H9 (cell line): ENCODE measurements around the gene DPH6. TPM values are rescaled to one million over a fixed set of nuclear protein-coding genes. Genes with fewer than 3 reads are reported as not detected.

Source experiments
- DNase-seq: peaks from one replicate; pipeline ENCODE4 v3.0.0-alpha.2; 2017
- H2AFZ ChIP-seq: one replicate; pipeline ENCODE4 v1.6.1; 2013; ENCODE audit warnings: mild to moderate bottlenecking, low read length, control low read depth, moderate library complexity
- H2AK5ac ChIP-seq: 2 replicates; pipeline ENCODE4 v1.6.1; 2013; ENCODE audit warnings: low read length, control low read depth, mixed read lengths; ENCODE audit not compliant: insufficient read length
- H2BK120ac ChIP-seq: one replicate; pipeline ENCODE4 v1.6.1; 2013; ENCODE audit warnings: low read depth, mild to moderate bottlenecking, low read length, control low read depth, inconsistent platforms; ENCODE audit not compliant: poor library complexity, severe bottlenecking
- H2BK12ac ChIP-seq: 2 replicates; pipeline ENCODE4 v1.6.1; 2013; ENCODE audit warnings: low read length, control low read depth, mixed read lengths, low read depth; ENCODE audit not compliant: insufficient read length
- H2BK15ac ChIP-seq: 2 replicates; pipeline ENCODE4 v1.6.1; 2013; ENCODE audit warnings: low read depth, low read length, control low read depth
- H2BK20ac ChIP-seq: one replicate; pipeline ENCODE4 v1.6.1; 2013; ENCODE audit warnings: low read depth, mild to moderate bottlenecking, low read length, control low read depth, inconsistent platforms; ENCODE audit not compliant: poor library complexity, severe bottlenecking
- H2BK5ac ChIP-seq: 2 replicates; pipeline ENCODE4 v1.6.1; 2013; ENCODE audit warnings: low read length, control low read depth, mixed read lengths; ENCODE audit not compliant: insufficient read length
- H3K14ac ChIP-seq: 2 replicates; pipeline ENCODE4 v1.6.1; 2013; ENCODE audit warnings: low read length, control low read depth; ENCODE audit not compliant: insufficient read depth
- H3K18ac ChIP-seq: 2 replicates; pipeline ENCODE4 v1.6.1; 2013; ENCODE audit warnings: low read depth, mild to moderate bottlenecking, mixed read lengths, low read length, control low read depth; ENCODE audit not compliant: insufficient read length
- H3K23ac ChIP-seq: 2 replicates; pipeline ENCODE4 v1.6.1; 2013; ENCODE audit warnings: low read length, control low read depth, mixed read lengths, low read depth; ENCODE audit not compliant: insufficient read length
- H3K23me2 ChIP-seq: 2 replicates; pipeline ENCODE4 v1.6.1; 2013; ENCODE audit warnings: low read depth, mild to moderate bottlenecking, mixed read lengths, low read length, control low read depth; ENCODE audit not compliant: insufficient read length, poor library complexity, severe bottlenecking
- H3K27ac ChIP-seq: 2 replicates; pipeline ENCODE4 v1.5.1; 2013; ENCODE audit warnings: low read length, control low read depth, mixed read lengths, low read depth; ENCODE audit not compliant: insufficient read length
- H3K27me3 ChIP-seq: 2 replicates; pipeline ENCODE4 v1.6.1; 2013; ENCODE audit warnings: low read length, control low read depth, inconsistent platforms; ENCODE audit not compliant: insufficient read depth
- H3K4ac ChIP-seq: 2 replicates; pipeline ENCODE4 v1.6.1; 2013; ENCODE audit warnings: low read depth, mild to moderate bottlenecking, control low read depth, inconsistent platforms, low read length, moderate library complexity
- H3K4me1 ChIP-seq: 2 replicates; pipeline ENCODE4 v1.6.1; 2013; ENCODE audit warnings: low read length, control low read depth, inconsistent platforms; ENCODE audit not compliant: insufficient read depth
- H3K4me2 ChIP-seq: 2 replicates; pipeline ENCODE4 v1.6.1; 2013; ENCODE audit warnings: low read length, control low read depth, mixed read lengths; ENCODE audit not compliant: insufficient read length, insufficient read depth
- H3K56ac ChIP-seq: 2 replicates; pipeline ENCODE4 v1.6.1; 2013; ENCODE audit warnings: low read depth, mild to moderate bottlenecking, mixed read lengths, low read length, control low read depth; ENCODE audit not compliant: insufficient read length
- H3K79me1 ChIP-seq: 2 replicates; pipeline ENCODE4 v1.6.1; 2013; ENCODE audit warnings: low read depth, mild to moderate bottlenecking, moderate library complexity, low read length, control low read depth, inconsistent platforms; ENCODE audit not compliant: insufficient read depth, poor library complexity, severe bottlenecking
- H3K79me2 ChIP-seq: 2 replicates; pipeline ENCODE4 v1.6.1; 2013; ENCODE audit warnings: low read length, control low read depth, inconsistent platforms; ENCODE audit not compliant: insufficient read depth
- H3K9ac ChIP-seq: 2 replicates; pipeline ENCODE4 v1.6.1; 2013; ENCODE audit warnings: low read length, control low read depth, mixed read lengths; ENCODE audit not compliant: insufficient read length; ENCODE audit errors: extremely low read depth
- H3K9me3 ChIP-seq: one replicate; pipeline ENCODE4 v1.6.1; 2013; ENCODE audit warnings: low read depth, low read length, inconsistent platforms; ENCODE audit not compliant: control insufficient read depth
- H3T11ph ChIP-seq: one replicate; pipeline ENCODE4 v1.6.1; 2013; ENCODE audit warnings: mild to moderate bottlenecking, low read length, control low read depth, inconsistent platforms
- H4K20me1 ChIP-seq: one replicate; pipeline ENCODE4 v1.6.1; 2013; ENCODE audit not compliant: control insufficient read depth, insufficient read length, insufficient read depth
- H4K5ac ChIP-seq: 2 replicates; pipeline ENCODE4 v1.6.1; 2013; ENCODE audit warnings: low read depth, mild to moderate bottlenecking, mixed read lengths, low read length, control low read depth; ENCODE audit not compliant: insufficient read length
- H4K8ac ChIP-seq: replicated peaks from 2 replicates; pipeline ENCODE4 v1.6.1; 2013; ENCODE audit warnings: low read length, control low read depth, mixed read lengths, low read depth; ENCODE audit not compliant: insufficient read length
- H4K91ac ChIP-seq: 2 replicates; pipeline ENCODE4 v1.6.1; 2013; ENCODE audit warnings: low read depth, mild to moderate bottlenecking, moderate library complexity, mixed read lengths, low read length, control low read depth; ENCODE audit not compliant: insufficient read length
- H3K27ac Mint-ChIP-seq, 3 experiments: 2 replicates in 2 of 3; 3 replicates in 1 of 3; pipeline ENCODE4 v1.8.0; 2020 to 2021; ENCODE audit warnings: mixed read lengths in 3 of 3, mild to moderate bottlenecking in 1 of 3, moderate library complexity in 1 of 3
- H3K27me3 Mint-ChIP-seq: 2 replicates; pipeline ENCODE4 v1.8.0; 2021; ENCODE audit warnings: low read depth, mild to moderate bottlenecking, moderate library complexity, mixed read lengths
- H3K36me3 Mint-ChIP-seq, 3 experiments: 2 replicates in 2 of 3; 3 replicates in 1 of 3; pipeline ENCODE4 v1.8.0; 2020 to 2021; ENCODE audit warnings: low read depth in 3 of 3, mixed read lengths in 3 of 3; ENCODE audit not compliant: insufficient read depth in 1 of 3
- H3K4me1 Mint-ChIP-seq, 2 experiments: 2 replicates each; pipeline ENCODE4 v1.8.0; 2020; ENCODE audit warnings: mixed read lengths in 2 of 2
- H3K4me3 Mint-ChIP-seq, 2 experiments: 2 replicates in 1 of 2; 3 replicates in 1 of 2; pipeline ENCODE4 v1.8.0; 2020 to 2021; ENCODE audit warnings: mild to moderate bottlenecking in 2 of 2, mixed read lengths in 2 of 2, moderate library complexity in 1 of 2
- H3K9me3 Mint-ChIP-seq, 2 experiments: 2 replicates in 1 of 2; 3 replicates in 1 of 2; pipeline ENCODE4 v1.8.0; 2020; ENCODE audit warnings: mild to moderate bottlenecking in 2 of 2, mixed read lengths in 2 of 2, moderate library complexity in 1 of 2
- CTCF ChIP-seq: fragments of 200-600 bp; sonication (generic); conservative IDR thresholded peaks from 3 replicates; pipeline ENCODE4 v1.8.0; 2021; ENCODE audit warnings: antibody characterized with exemption, mild to moderate bottlenecking
- WGBS: extraction: QIAGEN DNeasy Blood & Tissue Kit; methylation state at CpG from one replicate; pipeline ENCODE4 v1.1.7; 2013; ENCODE audit warnings: missing lambda C conversion rate, low lambda C conversion rate, mixed read lengths; ENCODE audit not compliant: insufficient read length; ENCODE audit errors: extremely low coverage; 5-methylcytosine and 5-hydroxymethylcytosine counted together
- total RNA-seq: library from RNA; stranded (reverse); gene quantifications from 2 replicates; pipeline ENCODE4 v1.2.1, GENCODE V29; 2021

Gene DPH6
- total RNA-seq, 1 experiment from 2014 or later: 42.0 TPM

GRCh38 chr15:35490511-35490910, 55.5 kb downstream of the DPH6 start:
- H2BK15ac ChIP-seq: no peak overlapping the region
- no peak for TF ChIP-seq CTCF
- H3K4ac ChIP-seq: no peak overlapping the region
- no peak overlapping the region for H3K56ac ChIP-seq
- H3K9me3 Mint-ChIP-seq: peaks cover 30 to 37% of the 10 kb centered on the region in 2 experiments
- H3K4me2 ChIP-seq: no peak overlapping the region
- no peak overlapping the region for H3T11ph ChIP-seq
- no peaks in the 10 kb centered on the region for H3K27me3 ChIP-seq
- no peak overlapping the region for H3K27ac Mint-ChIP-seq
- no peak overlapping the region for H4K8ac ChIP-seq
- H3K9ac ChIP-seq: no peak overlapping the region
- no peak overlapping the region for H2AFZ ChIP-seq
- H4K5ac ChIP-seq: no peak overlapping the region
- no peaks in the 10 kb centered on the region for H3K23me2 ChIP-seq
- no peak overlapping the region for H3K23ac ChIP-seq
- no peak overlapping the region for H3K4me3 Mint-ChIP-seq
- H2BK20ac ChIP-seq: no peak overlapping the region
- no peak overlapping the region for H3K27ac ChIP-seq
- H2BK12ac ChIP-seq: no peak overlapping the region
- DNase-seq: no peak
- H3K9me3 ChIP-seq: peaks cover 8% of the 10 kb centered on the region
- WGBS: no CpG with 5 or more reads among the region's 4 CpGs
- H2BK120ac ChIP-seq: no peak overlapping the region
- H3K18ac ChIP-seq: no peak overlapping the region
- H2AK5ac ChIP-seq: no peak overlapping the region
- no peaks in the 10 kb centered on the region for H3K4me1 ChIP-seq
- H3K14ac ChIP-seq: no peak overlapping the region
- no peaks in the 10 kb centered on the region; a peak in 1 of 4 replicates for H3K4me1 Mint-ChIP-seq
- H3K79me2 ChIP-seq: no peaks in the 10 kb centered on the region
- H4K20me1 ChIP-seq: no peaks in the 10 kb centered on the region
- no peaks in the 10 kb centered on the region for H3K27me3 Mint-ChIP-seq
- H3K36me3 Mint-ChIP-seq: peaks cover 31 to 52% (median 42%) of the 10 kb centered on the region in 3 experiments
- no peaks in the 10 kb centered on the region for H3K79me1 ChIP-seq
- H4K91ac ChIP-seq: no peak overlapping the region
- H2BK5ac ChIP-seq: no peak overlapping the region
